Endothelial cell of umbilical vein (primary cell): ENCODE measurements around the gene IRF1.

Experiments used
- EZH2 ChIP-seq: IDR thresholded peaks from 2 replicates; pipeline ENCODE4 v1.6.1; 2012; ENCODE audit warnings: borderline replicate concordance, low read depth, mild to moderate bottlenecking, moderate library complexity, low read length, inconsistent platforms; ENCODE audit not compliant: severe bottlenecking
- FOS ChIP-seq: IDR thresholded peaks from 2 replicates; pipeline ENCODE4 v1.6.1; 2011; ENCODE audit warnings: mild to moderate bottlenecking, low read length, moderate library complexity, borderline replicate concordance; ENCODE audit not compliant: insufficient read depth
- GATA2 ChIP-seq: IDR thresholded peaks from 2 replicates; pipeline ENCODE4 v1.7.0; 2011; ENCODE audit warnings: low read depth, mild to moderate bottlenecking, moderate library complexity, mixed read lengths, low read length; ENCODE audit not compliant: insufficient read length, insufficient read depth
- JUN ChIP-seq: IDR thresholded peaks from 2 replicates; pipeline ENCODE4 v1.6.1; 2011; ENCODE audit warnings: borderline replicate concordance, low read depth; ENCODE audit not compliant: insufficient read length, insufficient read depth
- MYC ChIP-seq: IDR thresholded peaks from one replicate; pipeline ENCODE4 v1.6.1; 2011; ENCODE audit warnings: mild to moderate bottlenecking, low read depth, low read length
- POLR2A ChIP-seq: IDR thresholded peaks from 2 replicates; pipeline ENCODE4 v1.6.1; 2012; ENCODE audit warnings: low read depth, mild to moderate bottlenecking, control low read depth, low read length
- POLR2AphosphoS5 ChIP-seq: IDR thresholded peaks from 2 replicates; pipeline ENCODE4 v1.6.1; 2012; ENCODE audit warnings: low read depth, mild to moderate bottlenecking, control low read depth, low read length, moderate library complexity; ENCODE audit not compliant: insufficient read depth
- TF ChIP-seq, protein P1 (sequence below), 2 donors: IDR thresholded peaks; 1 replicate in 1 of 2; 2 replicates in 1 of 2; pipeline ENCODE4 v1.5.1; 2011; ENCODE audit warnings: low read length in 2 of 2, mild to moderate bottlenecking in 2 of 2, moderate library complexity in 2 of 2, control low read depth in 1 of 2, inconsistent platforms in 1 of 2, low read depth in 1 of 2; ENCODE audit not compliant: insufficient read depth in 1 of 2; ENCODE audit errors: extremely low read depth in 1 of 2
- TF ChIP-seq, protein P2 (sequence below): IDR thresholded peaks from 2 replicates; pipeline ENCODE4 v1.6.1; 2011; ENCODE audit not compliant: insufficient read depth, insufficient read length

DNA sequence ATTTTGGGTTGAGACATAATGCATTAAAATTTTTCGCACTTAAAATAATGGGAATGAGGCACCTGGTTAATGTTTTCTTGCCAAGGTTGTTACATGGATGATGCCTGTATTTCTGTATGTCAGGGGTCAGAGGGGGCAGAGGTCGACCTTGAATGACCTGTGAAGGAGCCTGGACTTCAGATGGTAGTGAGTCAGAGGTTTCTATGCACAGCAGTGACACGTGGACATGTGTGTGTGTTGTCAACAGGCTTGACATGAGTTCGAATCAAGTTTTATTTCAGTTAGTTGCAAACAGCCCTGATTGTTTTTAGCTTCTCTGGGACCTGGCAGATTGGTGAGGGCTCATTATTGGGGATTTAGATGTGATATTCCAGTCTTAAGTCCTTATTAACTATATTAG is 49.1 kb upstream of the IRF1 start:
- TF ChIP-seq POLR2A (no peak), EZH2 (no peak), GATA2 (no peak), MYC (no peak), JUN (no peak), FOS (no peak), POLR2AphosphoS5 (no peak)
- TF ChIP-seq, protein P1, sequence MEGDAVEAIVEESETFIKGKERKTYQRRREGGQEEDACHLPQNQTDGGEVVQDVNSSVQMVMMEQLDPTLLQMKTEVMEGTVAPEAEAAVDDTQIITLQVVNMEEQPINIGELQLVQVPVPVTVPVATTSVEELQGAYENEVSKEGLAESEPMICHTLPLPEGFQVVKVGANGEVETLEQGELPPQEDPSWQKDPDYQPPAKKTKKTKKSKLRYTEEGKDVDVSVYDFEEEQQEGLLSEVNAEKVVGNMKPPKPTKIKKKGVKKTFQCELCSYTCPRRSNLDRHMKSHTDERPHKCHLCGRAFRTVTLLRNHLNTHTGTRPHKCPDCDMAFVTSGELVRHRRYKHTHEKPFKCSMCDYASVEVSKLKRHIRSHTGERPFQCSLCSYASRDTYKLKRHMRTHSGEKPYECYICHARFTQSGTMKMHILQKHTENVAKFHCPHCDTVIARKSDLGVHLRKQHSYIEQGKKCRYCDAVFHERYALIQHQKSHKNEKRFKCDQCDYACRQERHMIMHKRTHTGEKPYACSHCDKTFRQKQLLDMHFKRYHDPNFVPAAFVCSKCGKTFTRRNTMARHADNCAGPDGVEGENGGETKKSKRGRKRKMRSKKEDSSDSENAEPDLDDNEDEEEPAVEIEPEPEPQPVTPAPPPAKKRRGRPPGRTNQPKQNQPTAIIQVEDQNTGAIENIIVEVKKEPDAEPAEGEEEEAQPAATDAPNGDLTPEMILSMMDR (IDR thresholded peaks at IDR 0.05; ENCODE audit: extremely low read depth in 1 of 2, insufficient read depth in 1 of 2, low read depth in 1 of 2, low read length in 2 of 2) = no peak
- TF ChIP-seq, protein P2, sequence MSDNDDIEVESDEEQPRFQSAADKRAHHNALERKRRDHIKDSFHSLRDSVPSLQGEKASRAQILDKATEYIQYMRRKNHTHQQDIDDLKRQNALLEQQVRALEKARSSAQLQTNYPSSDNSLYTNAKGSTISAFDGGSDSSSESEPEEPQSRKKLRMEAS = no peak
